RKO (cell line): Measurements from ENCODE around the gene KL.

Experiments
- DNase-seq: peaks from one replicate; pipeline ENCODE4 v3.0.0-alpha.2; 2016; ENCODE audit warnings: low spot score

The KL gene

DNA sequence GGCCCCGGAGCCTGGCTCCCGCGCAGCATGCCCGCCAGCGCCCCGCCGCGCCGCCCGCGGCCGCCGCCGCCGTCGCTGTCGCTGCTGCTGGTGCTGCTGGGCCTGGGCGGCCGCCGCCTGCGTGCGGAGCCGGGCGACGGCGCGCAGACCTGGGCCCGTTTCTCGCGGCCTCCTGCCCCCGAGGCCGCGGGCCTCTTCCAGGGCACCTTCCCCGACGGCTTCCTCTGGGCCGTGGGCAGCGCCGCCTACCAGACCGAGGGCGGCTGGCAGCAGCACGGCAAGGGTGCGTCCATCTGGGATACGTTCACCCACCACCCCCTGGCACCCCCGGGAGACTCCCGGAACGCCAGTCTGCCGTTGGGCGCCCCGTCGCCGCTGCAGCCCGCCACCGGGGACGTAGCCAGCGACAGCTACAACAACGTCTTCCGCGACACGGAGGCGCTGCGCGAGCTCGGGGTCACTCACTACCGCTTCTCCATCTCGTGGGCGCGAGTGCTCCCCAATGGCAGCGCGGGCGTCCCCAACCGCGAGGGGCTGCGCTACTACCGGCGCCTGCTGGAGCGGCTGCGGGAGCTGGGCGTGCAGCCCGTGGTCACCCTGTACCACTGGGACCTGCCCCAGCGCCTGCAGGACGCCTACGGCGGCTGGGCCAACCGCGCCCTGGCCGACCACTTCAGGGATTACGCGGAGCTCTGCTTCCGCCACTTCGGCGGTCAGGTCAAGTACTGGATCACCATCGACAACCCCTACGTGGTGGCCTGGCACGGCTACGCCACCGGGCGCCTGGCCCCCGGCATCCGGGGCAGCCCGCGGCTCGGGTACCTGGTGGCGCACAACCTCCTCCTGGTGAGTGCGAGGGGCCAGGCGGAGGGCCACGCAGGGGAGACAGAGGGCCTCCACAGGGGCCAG, at the start of gene KL:
Gene KL (plus strand): TSS at position 10 of the 909 bp plus-strand sequence. CDS start 18 bp downstream, at position 28.
- no peak for DNase-seq

DNA sequence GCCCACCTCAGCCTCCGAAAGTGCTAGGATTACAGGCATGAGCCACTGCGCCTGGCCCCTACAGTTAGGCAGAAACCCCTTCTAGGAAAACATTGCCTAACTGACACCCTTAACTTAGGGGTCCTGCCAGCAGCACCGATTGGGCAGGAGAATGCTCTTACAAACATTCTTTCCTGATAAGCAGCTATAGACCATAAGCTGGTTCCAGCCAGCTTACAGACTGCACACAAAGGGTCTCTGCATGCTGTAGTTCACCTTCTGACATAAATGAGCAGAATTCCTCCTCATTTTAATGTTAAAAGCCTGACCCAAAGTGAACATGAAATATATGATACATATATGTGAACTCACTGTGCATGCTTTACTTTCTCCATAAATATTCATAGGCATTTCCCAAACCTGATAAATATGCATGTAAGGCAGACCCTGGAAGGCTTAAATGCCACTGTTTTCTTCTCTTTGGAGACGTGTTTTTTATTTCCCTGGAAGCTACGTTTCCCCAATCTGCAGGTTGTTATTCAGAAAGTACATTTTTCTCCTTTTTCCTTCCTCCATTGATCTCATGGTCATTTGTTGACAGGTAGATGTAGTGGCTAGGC, 48.5 kb upstream of the KL start:
- DNase-seq: no peak

DNA sequence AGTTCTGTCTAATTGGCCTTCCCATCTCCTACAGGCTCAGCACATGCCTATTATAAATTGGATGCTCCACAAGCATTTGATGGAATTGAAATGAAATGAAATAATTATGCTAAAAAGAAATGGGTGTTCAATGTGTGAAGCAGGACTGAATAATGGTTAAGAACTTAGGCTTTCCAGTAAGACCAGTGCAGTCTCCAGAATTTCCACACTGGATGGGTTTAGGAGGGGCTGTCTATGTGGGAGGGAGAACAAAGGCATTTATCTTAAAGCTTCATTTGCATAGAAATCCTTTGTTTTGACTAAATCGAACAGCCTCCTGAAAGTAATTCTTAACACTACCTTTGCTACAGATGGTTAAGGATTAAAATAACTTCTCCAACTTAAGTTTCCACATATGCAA, 47.9 kb upstream of the KL start:
- DNase-seq: no peak

DNA sequence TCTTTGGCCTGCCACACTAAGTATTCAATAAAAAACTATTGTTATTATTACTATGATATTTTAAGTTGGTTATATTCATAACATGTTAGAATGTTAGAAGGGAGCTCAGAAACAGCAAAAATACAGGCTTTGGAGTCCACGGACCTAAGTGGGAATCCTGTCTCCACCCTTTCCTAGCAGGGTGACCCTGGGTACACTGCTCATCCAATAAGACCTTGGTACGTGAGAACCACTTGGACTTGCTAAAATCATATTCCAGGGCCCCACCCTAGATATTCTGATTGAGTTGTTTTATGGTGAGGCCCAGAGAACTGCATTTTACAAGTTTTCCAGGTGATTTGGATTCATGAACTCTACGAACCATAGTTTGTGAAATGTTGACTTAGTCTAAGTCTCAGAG, 47.4 kb upstream of the KL start:
- DNase-seq: no peak

GRCh38 chr13:32969516-32969941, 46.7 kb upstream of the KL start:
- no peak for DNase-seq

DNA sequence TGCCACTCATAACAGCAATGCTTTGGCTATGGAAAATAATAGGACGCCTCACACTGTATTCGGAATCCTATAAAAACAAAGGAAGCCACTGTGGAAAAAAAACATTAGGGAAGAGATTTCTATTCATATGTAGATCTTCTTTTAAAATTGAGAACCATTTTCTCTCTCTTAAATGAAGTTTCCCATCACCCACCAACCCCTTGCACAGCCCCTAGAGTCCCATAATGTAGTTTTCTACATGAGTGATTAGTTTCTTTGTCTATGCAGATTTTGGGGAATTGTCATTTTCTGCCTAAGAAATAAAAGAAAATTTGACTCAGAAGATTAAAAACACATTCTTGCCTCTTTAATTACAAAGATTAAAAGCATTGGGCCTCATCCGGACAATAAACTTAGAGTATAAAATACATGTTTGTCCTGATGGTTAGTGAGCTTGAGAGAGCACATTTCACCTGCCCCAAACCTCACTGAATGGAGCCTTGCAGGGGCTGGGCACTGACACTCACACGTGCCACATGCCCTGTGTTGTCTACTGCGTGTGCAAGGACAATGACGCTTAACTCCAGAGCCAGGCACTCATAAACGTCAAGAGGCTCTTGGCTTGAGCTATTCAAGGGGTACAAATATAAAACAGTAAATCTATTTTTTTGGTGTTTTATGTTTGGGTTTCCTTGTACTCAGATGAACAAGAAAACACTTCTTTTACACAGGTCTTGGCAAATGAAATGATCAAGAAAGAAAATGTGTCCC, 40.0 kb upstream of the KL start:
- DNase-seq: no peak

- DNase-seq: no peak
Observed at GRCh38 chr13:32976912-32977311, 39.3 kb upstream of the KL start.

DNA sequence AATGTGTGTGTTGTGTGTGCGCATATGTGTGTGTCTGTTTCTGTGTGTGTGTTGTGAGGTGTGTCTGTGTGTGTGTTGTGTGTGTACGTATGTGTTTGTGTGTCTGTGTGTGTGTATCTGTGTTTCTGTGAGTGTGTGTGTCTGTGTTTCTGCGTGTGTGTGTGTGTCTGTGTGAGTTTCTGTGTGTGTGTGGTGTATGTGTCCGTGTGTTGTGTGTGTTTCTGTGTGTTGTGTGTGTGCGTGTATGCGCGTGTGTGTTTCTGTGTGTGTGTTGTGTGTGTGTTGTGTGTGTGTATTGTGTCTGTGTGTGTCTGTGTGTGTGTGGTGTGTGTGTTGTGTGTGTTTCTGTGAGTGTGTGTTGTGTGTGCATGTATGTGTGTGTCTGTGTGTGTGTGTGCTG, 38.9 kb upstream of the KL start:
- no peak for DNase-seq

DNA sequence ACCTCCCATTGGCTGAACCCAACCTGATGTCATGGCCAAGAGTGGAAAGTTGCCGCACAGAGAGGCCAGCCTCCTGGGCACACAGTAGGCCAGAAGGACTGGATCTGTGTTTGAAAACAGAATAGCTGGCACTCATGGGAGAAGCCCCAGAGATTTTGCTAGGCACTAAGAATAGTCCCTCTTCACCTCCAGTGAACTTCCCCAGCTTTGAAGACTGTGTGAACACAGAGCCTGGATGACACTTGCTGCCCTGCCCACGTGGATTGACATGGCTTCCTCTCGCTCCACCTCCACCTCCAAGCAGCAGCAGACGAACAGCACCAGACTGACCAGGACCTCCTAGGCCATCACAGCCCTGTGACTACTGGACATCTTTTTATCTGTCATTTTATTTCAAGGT, 37.9 kb upstream of the KL start:
- DNase-seq: no peak

DNA sequence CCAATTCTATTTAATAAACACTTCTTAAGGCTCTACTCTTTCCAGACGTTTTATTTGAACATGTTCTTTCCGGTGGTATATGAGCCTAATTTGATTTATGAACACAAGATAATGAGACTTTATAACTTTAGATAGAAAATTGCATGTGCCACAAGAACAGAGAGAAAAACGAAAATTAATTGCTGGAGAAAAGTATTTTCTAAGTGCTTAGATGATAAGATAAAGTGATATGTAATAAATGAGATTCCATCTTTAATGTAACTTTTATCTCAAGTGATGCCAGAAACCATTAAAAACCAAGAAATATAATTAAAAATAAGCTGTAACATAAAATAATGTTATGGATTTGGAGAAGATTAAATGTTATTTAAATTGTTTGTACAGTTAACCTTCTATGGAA, 33.2 kb upstream of the KL start:
- DNase-seq: no peak

DNA sequence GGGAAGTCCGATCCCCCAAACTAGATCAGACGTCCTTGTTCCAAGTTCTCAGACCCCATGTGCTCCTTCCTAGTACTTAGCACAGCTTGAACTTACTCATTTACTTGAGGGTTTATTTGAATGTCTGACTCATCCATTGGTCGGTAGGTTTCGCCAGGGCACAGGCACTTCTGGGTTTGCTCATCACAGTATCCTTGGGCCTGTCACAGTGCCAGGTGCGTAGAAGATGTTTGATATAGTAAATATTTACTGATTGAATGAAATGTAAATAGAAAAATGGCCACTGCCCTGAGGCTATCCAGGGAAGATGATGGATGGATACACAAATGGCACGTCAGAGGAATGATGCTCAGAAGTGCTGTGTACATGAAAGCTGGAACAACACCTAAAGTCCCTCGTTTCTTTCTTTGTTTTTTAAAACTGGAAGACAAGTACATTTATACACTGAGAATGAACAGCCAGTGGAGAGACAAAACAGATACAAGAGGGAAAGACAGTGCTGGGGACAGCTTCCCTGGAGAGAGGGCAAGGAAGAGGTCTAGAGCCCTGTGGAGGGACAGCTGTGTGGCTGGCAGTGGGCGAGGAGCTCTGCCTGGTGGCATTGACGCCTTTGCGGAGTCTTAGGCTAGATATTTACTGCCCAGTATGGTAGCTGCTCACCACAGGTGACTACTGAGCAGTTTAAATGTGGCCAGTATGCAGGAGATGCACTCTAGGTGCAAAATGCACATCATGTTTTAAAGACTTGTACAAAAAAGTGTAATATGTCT, 31.2 kb upstream of the KL start:
- DNase-seq: peak; percentile 29

DNA sequence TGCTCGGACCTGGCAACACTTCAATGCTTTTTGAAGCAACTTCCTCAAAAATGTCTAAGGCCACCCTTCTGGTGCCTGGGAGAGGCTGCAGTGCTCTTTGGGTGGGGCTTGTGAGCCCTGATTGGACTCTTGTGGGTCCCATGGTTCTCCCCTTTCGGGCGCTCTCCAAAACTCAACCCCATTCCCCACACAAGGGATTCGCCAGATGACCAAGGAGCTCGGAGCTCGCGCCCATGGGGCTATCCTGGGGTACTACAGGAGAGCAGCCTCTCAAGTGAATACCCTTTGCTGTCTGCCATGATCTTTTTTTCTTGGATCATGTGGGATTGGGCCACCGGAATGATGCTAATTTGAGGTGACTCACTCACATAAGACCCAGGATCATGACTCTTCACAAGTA, 29.7 kb upstream of the KL start:
- DNase-seq: no peak

GRCh38 chr13:32987462-32987861, 28.8 kb upstream of the KL start:
- DNase-seq: no peak

DNA sequence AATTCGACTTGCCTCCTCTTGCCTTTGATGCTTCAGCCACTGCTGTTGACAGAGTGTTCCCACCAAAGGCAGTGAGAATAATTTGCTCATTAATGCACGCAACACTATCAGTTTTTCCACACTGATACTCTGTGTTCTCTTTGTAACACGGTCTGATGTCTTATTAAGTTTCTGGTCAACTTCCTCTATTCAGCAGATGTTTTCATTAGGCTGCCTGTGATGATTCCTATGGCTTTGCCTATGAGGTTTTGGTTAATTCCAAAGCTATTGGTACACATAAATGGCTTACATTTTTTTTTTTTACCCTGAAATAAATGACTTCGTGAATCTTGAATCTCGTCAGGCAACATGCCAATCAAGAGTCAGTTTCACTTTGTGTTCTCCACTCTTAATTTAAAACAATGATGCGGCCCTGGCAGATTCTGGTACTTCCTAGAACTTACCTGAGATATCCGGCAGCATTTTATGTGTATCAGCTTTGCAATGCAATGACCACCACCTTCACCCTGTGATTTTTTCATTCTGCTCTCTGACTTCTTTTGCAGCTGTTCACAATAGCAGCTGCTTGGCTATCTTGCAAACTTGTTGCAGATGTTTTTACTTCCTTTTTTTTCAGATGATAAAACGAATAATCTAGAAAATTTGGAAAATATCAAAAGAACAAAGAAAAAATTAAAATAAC, 27.5 kb upstream of the KL start:
- no peak for DNase-seq

GRCh38 chr13:32989290-32989667, 26.9 kb upstream of the KL start:
- DNase-seq: no peak

- DNase-seq: no peak
Observed at GRCh38 chr13:32989942-32990341, 26.3 kb upstream of the KL start.

DNA sequence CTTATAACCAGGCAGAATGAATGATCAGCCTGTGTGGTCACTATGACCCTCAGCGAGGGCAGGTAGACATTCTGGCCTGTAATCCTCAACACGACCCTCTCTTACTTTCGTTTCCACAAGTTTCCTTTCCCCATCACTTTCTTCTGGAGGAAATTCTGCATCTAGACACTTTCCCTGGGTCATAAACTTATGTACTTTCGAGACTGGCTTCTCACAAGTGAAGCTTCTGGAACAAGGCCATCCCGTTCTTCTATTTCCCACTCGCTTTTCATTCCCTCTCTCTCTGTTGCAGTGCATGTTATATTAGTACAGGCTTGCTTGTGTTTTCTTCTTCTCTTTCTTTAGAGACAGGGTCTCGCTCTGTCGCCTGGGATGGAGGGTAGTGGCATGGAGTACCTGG, 23.1 kb upstream of the KL start:
- no peak for DNase-seq

GRCh38 chr13:32997399-32997798, 18.8 kb upstream of the KL start:
- DNase-seq: no peak

- DNase-seq: no peak
Observed at GRCh38 chr13:32998966-32999365, 17.3 kb upstream of the KL start.

DNA sequence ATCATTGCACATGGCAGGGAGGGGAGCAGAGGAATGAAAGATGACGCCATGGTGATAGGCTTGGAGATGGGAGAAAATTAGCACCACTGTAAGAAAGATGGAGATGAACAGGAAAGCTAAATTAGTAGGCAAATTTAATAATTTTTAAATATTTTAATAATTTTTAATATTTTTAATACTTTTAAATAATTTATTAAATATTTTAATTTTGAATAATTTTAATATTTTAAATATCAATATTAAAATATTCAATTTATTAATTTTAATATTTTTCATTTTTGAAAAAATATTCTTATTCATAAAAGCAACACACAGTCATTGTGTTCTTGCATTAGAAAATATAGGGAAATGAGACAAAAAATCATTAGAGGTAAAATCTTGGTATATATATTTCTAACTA, 15.9 kb upstream of the KL start:
- no peak for DNase-seq

DNA sequence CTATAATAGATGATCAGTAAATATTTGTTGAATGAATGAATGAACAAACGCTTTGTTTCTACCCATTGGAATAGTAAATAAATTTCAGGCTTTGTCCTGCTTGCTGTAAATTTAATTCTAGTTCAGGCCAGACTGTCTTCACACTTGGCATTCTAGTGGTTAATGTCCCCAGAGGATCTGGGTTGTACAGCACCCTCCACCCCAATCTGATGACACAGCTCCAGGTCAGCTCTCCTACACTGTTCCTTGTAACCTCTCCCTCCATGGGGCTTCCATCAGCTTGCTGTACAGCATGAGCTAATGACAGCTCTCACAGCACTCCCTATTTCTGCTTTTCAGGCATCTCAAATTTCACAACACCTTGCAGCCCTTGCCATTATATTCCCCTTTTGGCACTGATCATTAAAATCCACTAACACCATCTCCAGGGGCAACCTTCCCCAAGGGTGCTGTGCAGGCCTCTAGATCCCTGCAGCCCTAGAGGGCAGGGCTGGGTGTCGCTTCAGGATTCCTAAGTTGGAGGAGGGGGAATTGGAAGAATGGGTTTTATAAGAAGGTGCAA, 12.7 kb upstream of the KL start:
- peak; percentile 14 for DNase-seq
